SU-DHL-6 (cell line): Measurements from ENCODE around the gene NCOA6.
"Not testable (repeated sequence)": the region's sequence is repeated elsewhere in the genome, so short reads cannot be mapped to it uniquely, and the experiment has no call there.

Experiments
- H2AFZ ChIP-seq: fragments of 200-600 bp; sonication (generic); 2 replicates; pipeline ENCODE4 v1.6.1; 2014; ENCODE audit warnings: low read depth, mild to moderate bottlenecking, moderate library complexity, mixed read lengths, antibody characterized with exemption, low read length; ENCODE audit not compliant: severe bottlenecking
- H3F3A ChIP-seq: fragments of 200-600 bp; shearing (Covaris generic); 2 replicates; pipeline ENCODE4 v1.6.0; 2016; ENCODE audit warnings: antibody characterized with exemption, mild to moderate bottlenecking; ENCODE audit not compliant: insufficient read depth
- H3K27ac ChIP-seq: fragments of 200-600 bp; sonication (generic); 2 replicates; pipeline ENCODE4 v1.5.1; 2016; ENCODE audit warnings: low read depth, mild to moderate bottlenecking, low read length, moderate library complexity, mixed read lengths
- H3K27me3 ChIP-seq: fragments of 200-600 bp; sonication (generic), shearing (Covaris generic); 2 replicates; pipeline ENCODE4 v1.6.0; 2014; ENCODE audit warnings: mild to moderate bottlenecking, low read length
- H3K36me3 ChIP-seq: fragments of 200-600 bp; sonication (generic); 2 replicates; pipeline ENCODE4 v1.6.1; 2014; ENCODE audit warnings: mild to moderate bottlenecking, low read length, mixed read lengths
- H3K4me2 ChIP-seq: fragments of 300-600, 200-600 bp; shearing (Covaris generic), sonication (generic); 2 replicates; pipeline ENCODE4 v1.6.0; 2014; ENCODE audit warnings: low read length, low read depth, mild to moderate bottlenecking; ENCODE audit not compliant: poor library complexity, severe bottlenecking
- H3K4me3 ChIP-seq: fragments of 200-600 bp; sonication (generic); 2 replicates; pipeline ENCODE4 v1.5.1; 2014; ENCODE audit warnings: antibody characterized with exemption, low read length, mild to moderate bottlenecking, mixed read lengths; ENCODE audit not compliant: insufficient read depth, poor library complexity, severe bottlenecking
- H3K79me2 ChIP-seq: fragments of 200-600 bp; sonication (generic); 2 replicates; pipeline ENCODE4 v1.6.1; 2014; ENCODE audit warnings: mild to moderate bottlenecking, low read length, moderate library complexity; ENCODE audit not compliant: insufficient read depth
- H3K9ac ChIP-seq: fragments of 200-600 bp; sonication (generic); 2 replicates; pipeline ENCODE4 v1.7.0; 2014; ENCODE audit warnings: mild to moderate bottlenecking, low read length
- H3K9me2 ChIP-seq: fragments of 200-600 bp; sonication (generic); replicated peaks from 2 replicates; pipeline ENCODE4 v1.6.1; 2014; ENCODE audit warnings: low read length; ENCODE audit not compliant: insufficient read depth
- H3K9me3 ChIP-seq: fragments of 200-600 bp; sonication (generic); 2 replicates; pipeline ENCODE4 v1.6.1; 2014; ENCODE audit warnings: low read length, mixed read lengths; ENCODE audit not compliant: insufficient read depth
- H4K20me1 ChIP-seq: fragments of 200-600 bp; sonication (generic); 2 replicates; pipeline ENCODE4 v1.6.1; 2014; ENCODE audit warnings: low read depth, mild to moderate bottlenecking, antibody characterized with exemption, low read length, moderate library complexity, mixed read lengths
- CTCF ChIP-seq: fragments of 200-600 bp; sonication (generic); IDR thresholded peaks from one replicate; pipeline ENCODE4 v1.5.1; 2017; ENCODE audit warnings: antibody characterized with exemption, mild to moderate bottlenecking, low read length, moderate library complexity; ENCODE audit not compliant: insufficient read depth, poor library complexity, severe bottlenecking
- EZH2phosphoT487 ChIP-seq: fragments of 200-600 bp; sonication (generic), shearing (Covaris generic); conservative IDR thresholded peaks from 2 replicates; pipeline ENCODE4 v1.6.1; 2018; ENCODE audit warnings: mild to moderate bottlenecking, antibody characterized with exemption, low read length, moderate library complexity, mixed read lengths

The NCOA6 gene

GRCh38 chr20:34817072-34817471 is 8.4 kb downstream of the NCOA6 start:
- H3K9ac ChIP-seq: no peak overlapping the region
- H3K27me3 ChIP-seq: no peaks in the 10 kb centered on the region

GRCh38 chr20:34815636-34816035 is 9.8 kb downstream of the NCOA6 start:
- no peak for TF ChIP-seq CTCF
- TF ChIP-seq EZH2phosphoT487: no peak
- Histone ChIP-seq H2AFZ (no peak overlapping the region), H3F3A (no peaks in the 10 kb centered on the region), H3K27ac (no peak overlapping the region), H3K9ac (no peak overlapping the region), H3K79me2 (peaks cover 76% of the 10 kb centered on the region), H3K9me3 (no peaks in the 10 kb centered on the region), H3K9me2 (no peaks in the 10 kb centered on the region), H3K4me2 (no peak overlapping the region), H3K27me3 (no peaks in the 10 kb centered on the region), H4K20me1 (no peaks in the 10 kb centered on the region), H3K4me3 (no peak overlapping the region), H3K36me3 (no peaks in the 10 kb centered on the region)

More at GRCh38 chr20:34817072-34817471, 8.4 kb downstream of the NCOA6 start:
- H2AFZ ChIP-seq: no peak overlapping the region
- H3K4me2 ChIP-seq: no peak overlapping the region
- TF ChIP-seq CTCF (no peak), EZH2phosphoT487 (no peak)
- no peak overlapping the region for H3K4me3 ChIP-seq
- no peak overlapping the region for H3K27ac ChIP-seq
- H3K9me2 ChIP-seq: no peaks in the 10 kb centered on the region
- H3F3A ChIP-seq: no peaks in the 10 kb centered on the region
- no peaks in the 10 kb centered on the region for H3K9me3 ChIP-seq
- H4K20me1 ChIP-seq: 0 out of 2 replicates have a peak, but pooled peaks cover 5% of the 10 kb centered on the region
- H3K36me3 ChIP-seq: no peaks in the 10 kb centered on the region
- H3K79me2 ChIP-seq: peaks cover 83% of the 10 kb centered on the region

GRCh38 chr20:34808583-34808982 is 16.9 kb downstream of the NCOA6 start:
- Histone ChIP-seq H3K27me3 (no peaks in the 10 kb centered on the region), H2AFZ (no peak overlapping the region), H3K4me3 (no peak overlapping the region), H3K9me3 (no peaks in the 10 kb centered on the region), H4K20me1 (no peaks in the 10 kb centered on the region), H3K79me2 (peaks cover 45% of the 10 kb centered on the region), H3K9ac (no peak overlapping the region), H3K36me3 (no peaks in the 10 kb centered on the region), H3K4me2 (no peak overlapping the region), H3K27ac (no peak overlapping the region), H3K9me2 (no peaks in the 10 kb centered on the region), H3F3A (no peaks in the 10 kb centered on the region)
- no peak for TF ChIP-seq EZH2phosphoT487
- no peak for TF ChIP-seq CTCF

- H3K4me2 ChIP-seq, H4K20me1 ChIP-seq, H3K9me3 ChIP-seq, H3K36me3 ChIP-seq, H3K9me2 ChIP-seq, H3K27ac ChIP-seq, H3F3A ChIP-seq, H2AFZ ChIP-seq, H3K27me3 ChIP-seq, H3K9ac ChIP-seq, H3K4me3 ChIP-seq: not testable (repeated sequence)
- H3K79me2 ChIP-seq: peaks cover 39% of the 10 kb centered on the region
Measured at GRCh38 chr20:34807944-34808465, 17.4 kb downstream of the NCOA6 start.
